Suprapubic skin (tissue), 4 donors: Measurements from ENCODE around the gene HAS3. TPM values are rescaled to one million over a fixed set of nuclear protein-coding genes. Genes with fewer than 3 reads are reported as not detected.

ENCODE experiments used
- DNase-seq, 2 donors: peaks; one replicate each; pipeline ENCODE4 v3.0.0-alpha.2; 2019; ENCODE audit warnings: low spot score in 2 of 2
- H3K27ac ChIP-seq: fragments of 200-600 bp; sonication (generic); one replicate; pipeline ENCODE4 v1.5.1; 2019
- H3K27me3 ChIP-seq: fragments of 200-600 bp; sonication (generic); one replicate; pipeline ENCODE4 v1.5.1; 2019
- H3K36me3 ChIP-seq: fragments of 200-600 bp; sonication (generic); one replicate; pipeline ENCODE4 v1.5.1; 2019
- H3K4me1 ChIP-seq: fragments of 200-600 bp; sonication (generic); one replicate; pipeline ENCODE4 v1.5.1; 2019
- H3K4me3 ChIP-seq: fragments of 200-600 bp; sonication (generic); one replicate; pipeline ENCODE4 v1.5.1; 2019; ENCODE audit warnings: mild to moderate bottlenecking
- H3K9me3 ChIP-seq: fragments of 200-600 bp; sonication (generic); one replicate; pipeline ENCODE4 v1.5.1; 2019
- CTCF ChIP-seq, 2 donors: fragments of 200-600 bp in 1 of 2; fragments of 450-650 bp in 1 of 2; sonication (generic) in 1 of 2; IDR thresholded peaks; one replicate each; pipeline ENCODE4 v1.5.1; 2016 to 2019; ENCODE audit warnings: antibody characterized with exemption in 2 of 2, mild to moderate bottlenecking in 1 of 2, moderate library complexity in 1 of 2
- EP300 ChIP-seq: sonication (generic); formaldehyde crosslinking; IDR thresholded peaks from one replicate; pipeline ENCODE4 v1.6.1; 2017; ENCODE audit warnings: antibody characterized with exemption
- POLR2A ChIP-seq, 2 donors: fragments of 450-650 bp; IDR thresholded peaks; one replicate each; pipeline ENCODE4 v1.6.1; 2017; ENCODE audit warnings: antibody characterized with exemption in 2 of 2, mild to moderate bottlenecking in 2 of 2, moderate library complexity in 2 of 2
- POLR2AphosphoS5 ChIP-seq, 3 donors: sonication (generic); formaldehyde crosslinking; IDR thresholded peaks; one replicate each; pipeline ENCODE4 v1.6.1; 2017; ENCODE audit warnings: antibody characterized with exemption in 3 of 3
- WGBS: methylation state at CpG from one replicate; pipeline ENCODE4 v1.1.5; 2018; 5-methylcytosine and 5-hydroxymethylcytosine counted together
- total RNA-seq, 4 donors: library from RNA; depleted of rRNA; stranded (reverse); fragments of >200 nt; gene quantifications; one replicate each; pipeline ENCODE4 v1.1.0, GENCODE V29; 2016

Gene HAS3
- total RNA-seq, 4 donors from 2014 or later = 4.4 to 11.3 (median 7.1) TPM

GRCh38 chr16:69114976-69115355 is 9.5 kb downstream of the HAS3 start:
- 97% methylated on average over 6 of the region's 6 CpGs for whole genome bisulfite sequencing
- Histone ChIP-seq H3K4me3 (no peak overlapping the region), H3K27me3 (no peaks in the 10 kb centered on the region), H3K9me3 (no peaks in the 10 kb centered on the region), H3K4me1 (peaks cover 22% of the 10 kb centered on the region), H3K36me3 (peaks cover 71% of the 10 kb centered on the region), H3K27ac (no peak overlapping the region)
- TF ChIP-seq POLR2AphosphoS5 (IDR thresholded peaks at IDR 0.05) (no peak), CTCF (IDR thresholded peaks at IDR 0.05) (no peak), EP300 (no peak), POLR2A (IDR thresholded peaks at IDR 0.05) (no peak)
- DNase-seq = no peak

DNA sequence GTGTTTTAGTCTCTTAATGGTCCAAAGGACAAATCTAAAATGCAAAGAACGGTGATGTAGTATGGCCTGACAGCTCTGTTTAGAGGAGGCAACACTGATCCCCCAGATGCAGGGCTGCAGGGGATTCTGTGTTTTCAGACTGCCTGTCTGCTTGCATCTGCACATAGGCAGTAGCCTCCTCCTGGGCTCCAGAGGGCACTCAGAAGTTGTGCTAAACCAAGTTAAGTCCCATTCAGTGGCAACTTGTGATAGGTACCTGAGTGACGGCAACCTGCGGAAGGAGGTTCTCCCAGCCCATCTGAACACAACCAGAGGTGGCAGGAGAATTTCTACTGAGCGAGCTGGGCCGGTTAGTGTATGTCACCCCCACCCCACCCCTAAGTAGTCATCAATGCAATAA is 9.9 kb downstream of the HAS3 start:
- WGBS = 83% methylated on average over 5 of the region's 5 CpGs
- Histone ChIP-seq H3K4me1 (peaks cover 22% of the 10 kb centered on the region), H3K27ac (no peak overlapping the region), H3K9me3 (no peaks in the 10 kb centered on the region), H3K36me3 (peaks cover 72% of the 10 kb centered on the region), H3K4me3 (no peak overlapping the region), H3K27me3 (no peaks in the 10 kb centered on the region)
- TF ChIP-seq EP300 (no peak), POLR2A (IDR thresholded peaks at IDR 0.05) (no peak), CTCF (IDR thresholded peaks at IDR 0.05) (no peak), POLR2AphosphoS5 (IDR thresholded peaks at IDR 0.05) (no peak)
- no peak for DNase-seq

- Histone ChIP-seq H3K4me3 (no peak overlapping the region), H3K9me3 (no peaks in the 10 kb centered on the region), H3K4me1 (peaks cover 22% of the 10 kb centered on the region), H3K36me3 (peaks cover 72% of the 10 kb centered on the region), H3K27me3 (no peaks in the 10 kb centered on the region), H3K27ac (no peak overlapping the region)
- DNase-seq = no peak
- TF ChIP-seq CTCF (IDR thresholded peaks at IDR 0.05) (no peak), POLR2A (IDR thresholded peaks at IDR 0.05) (no peak), EP300 (no peak), POLR2AphosphoS5 (IDR thresholded peaks at IDR 0.05) (no peak)
- 53% methylated on average over 1 of the region's 1 CpG for WGBS
Measured at GRCh38 chr16:69115837-69116236, 10.4 kb downstream of the HAS3 start.

DNA sequence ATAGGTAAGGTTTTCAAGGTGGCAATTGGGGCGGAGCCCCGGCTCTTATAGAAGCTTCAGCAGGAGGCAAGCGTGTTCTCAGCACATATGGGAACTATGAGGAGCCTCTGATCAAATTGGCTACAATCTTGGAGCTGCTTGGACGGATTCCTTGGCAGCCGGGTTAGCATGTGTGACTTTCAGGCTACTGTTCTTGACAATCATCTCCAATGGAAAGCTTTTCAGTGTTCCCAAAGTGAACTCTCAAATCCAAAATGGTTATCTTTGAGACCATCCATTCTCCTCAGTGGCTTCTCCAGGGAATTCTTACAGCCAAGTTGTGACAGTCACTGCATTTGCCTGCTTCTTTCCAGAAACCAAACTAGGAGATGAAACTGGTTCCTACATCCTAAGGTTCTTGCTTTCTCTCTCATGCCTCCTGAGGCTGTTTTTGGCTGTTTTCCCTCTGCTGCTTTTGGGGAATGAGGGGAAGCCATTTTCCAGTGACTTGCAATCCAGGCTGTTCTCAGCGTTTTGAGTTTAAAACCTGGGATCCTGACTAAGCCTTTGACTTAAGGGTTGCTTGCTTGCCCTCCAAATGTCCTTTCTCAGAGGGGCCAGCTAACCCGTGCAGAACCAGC is 10.9 kb downstream of the HAS3 start:
- H3K4me1 ChIP-seq = peaks cover 22% of the 10 kb centered on the region
- no peaks in the 10 kb centered on the region for H3K27me3 ChIP-seq
- no peak for TF ChIP-seq CTCF (IDR thresholded peaks at IDR 0.05)
- no peak for TF ChIP-seq POLR2AphosphoS5 (IDR thresholded peaks at IDR 0.05)
- H3K27ac ChIP-seq = no peak overlapping the region
- WGBS = 62% methylated on average over 6 of the region's 7 CpGs
- DNase-seq = no peak
- peaks cover 75% of the 10 kb centered on the region for H3K36me3 ChIP-seq
- no peak overlapping the region for H3K4me3 ChIP-seq
- no peaks in the 10 kb centered on the region for H3K9me3 ChIP-seq

GRCh38 chr16:69116906-69117305 is 11.5 kb downstream of the HAS3 start:
- no peak for DNase-seq
- no peak overlapping the region for H3K27ac ChIP-seq
- H3K4me1 ChIP-seq = peaks cover 19% of the 10 kb centered on the region
- TF ChIP-seq CTCF (IDR thresholded peaks at IDR 0.05) = no peak
- no peak for TF ChIP-seq POLR2A (IDR thresholded peaks at IDR 0.05)
- no peak for TF ChIP-seq POLR2AphosphoS5 (IDR thresholded peaks at IDR 0.05)
- no peak for TF ChIP-seq EP300
- H3K36me3 ChIP-seq = peaks cover 75% of the 10 kb centered on the region
- no peaks in the 10 kb centered on the region for H3K27me3 ChIP-seq
- WGBS = 55% methylated on average over 5 of the region's 6 CpGs
- H3K4me3 ChIP-seq = no peak overlapping the region
- no peaks in the 10 kb centered on the region for H3K9me3 ChIP-seq
